Ishikawa (cell line): ENCODE data around the gene POLDIP3.

Experiments
- CEBPB ChIP-seq: IDR thresholded peaks from 2 replicates; pipeline ENCODE4 v1.6.1; 2012
- CREB1 ChIP-seq: IDR thresholded peaks from 2 replicates; pipeline ENCODE4 v1.6.1; 2012; ENCODE audit warnings: low read depth
- EGR1 ChIP-seq: IDR thresholded peaks from 2 replicates; pipeline ENCODE4 v1.6.1; 2012
- EP300 ChIP-seq: IDR thresholded peaks from 2 replicates; pipeline ENCODE4 v1.6.1; 2012; ENCODE audit warnings: borderline replicate concordance
- FOXM1 ChIP-seq: IDR thresholded peaks from 2 replicates; pipeline ENCODE4 v1.6.1; 2012; ENCODE audit warnings: low read depth, borderline replicate concordance
- MAX ChIP-seq: IDR thresholded peaks from 2 replicates; pipeline ENCODE4 v1.6.1; 2012
- NFIC ChIP-seq: IDR thresholded peaks from 2 replicates; pipeline ENCODE4 v1.6.1; 2012
- RAD21 ChIP-seq: IDR thresholded peaks from 2 replicates; pipeline ENCODE4 v1.6.1; 2012; ENCODE audit warnings: low read depth
- REST ChIP-seq: IDR thresholded peaks from 2 replicates; pipeline ENCODE4 v1.6.1; 2012; ENCODE audit warnings: low read depth, mild to moderate bottlenecking
- TAF1 ChIP-seq: IDR thresholded peaks from 2 replicates; pipeline ENCODE4 v1.6.1; 2012; ENCODE audit warnings: low read depth, mild to moderate bottlenecking
- TCF12 ChIP-seq: IDR thresholded peaks from 2 replicates; pipeline ENCODE4 v1.6.1; 2012; ENCODE audit warnings: low read depth
- TEAD4 ChIP-seq: IDR thresholded peaks from 2 replicates; pipeline ENCODE4 v1.6.1; 2012
- USF1 ChIP-seq: IDR thresholded peaks from 2 replicates; pipeline ENCODE4 v1.6.1; 2012
- YY1 ChIP-seq: IDR thresholded peaks from 2 replicates; pipeline ENCODE4 v1.6.1; 2012; ENCODE audit warnings: low read depth
- ZBTB7A ChIP-seq: IDR thresholded peaks from 2 replicates; pipeline ENCODE4 v1.6.1; 2012; ENCODE audit warnings: low read depth

POLDIP3 gene

GRCh38 chr22:42615092-42615859, 593 bp upstream of the POLDIP3 start:
- TF ChIP-seq NFIC: peak; percentile 65
- peak; percentile 72 for TF ChIP-seq EP300
- TF ChIP-seq TAF1: no peak; the same call in 1 of the 2 replicates
- TF ChIP-seq CREB1: 0 out of 2 replicates have a peak, but pooled peaks have one; percentile 20
- TF ChIP-seq ZBTB7A: no peak; the same call in 1 of the 2 replicates
- peak; percentile 44; the same call in 1 of the 2 replicates for TF ChIP-seq EGR1
- TF ChIP-seq MAX: peak; percentile 72
- 0 out of 2 replicates have a peak, but pooled peaks have one; percentile 0 for TF ChIP-seq RAD21
- TF ChIP-seq FOXM1: no peak; the same call in 1 of the 2 replicates
- TF ChIP-seq YY1: peak; percentile 73; the same call in 1 of the 2 replicates
- no peak for TF ChIP-seq REST
- 0 out of 2 replicates have a peak, but pooled peaks have one; percentile 54 for TF ChIP-seq CEBPB
- TF ChIP-seq TEAD4: peak; percentile 73
- peak; percentile 65 for TF ChIP-seq USF1
- peak; percentile 91 for TF ChIP-seq TCF12

- TF ChIP-seq TEAD4 (no peak), TCF12 (no peak), CEBPB (no peak)
These were observed 796 bp downstream of the POLDIP3 start for GRCh38 chr22:42613872-42614301.

GRCh38 chr22:42612336-42612735, 2.3 kb downstream of the POLDIP3 start:
- TF ChIP-seq ZBTB7A: no peak
- no peak for TF ChIP-seq REST
- TF ChIP-seq FOXM1: no peak
- no peak for TF ChIP-seq RAD21
- no peak for TF ChIP-seq NFIC
- TF ChIP-seq EP300: no peak
- TF ChIP-seq YY1: no peak
- no peak for TF ChIP-seq EGR1
- no peak for TF ChIP-seq TAF1
- no peak for TF ChIP-seq MAX
- TF ChIP-seq TCF12: no peak
- no peak for TF ChIP-seq CEBPB
- no peak for TF ChIP-seq TEAD4
- TF ChIP-seq CREB1: no peak
- TF ChIP-seq USF1: no peak

GRCh38 chr22:42611051-42611450, 3.6 kb downstream of the POLDIP3 start:
- no peak for TF ChIP-seq NFIC
- TF ChIP-seq TCF12: no peak
- no peak for TF ChIP-seq RAD21
- no peak for TF ChIP-seq CREB1
- no peak for TF ChIP-seq EP300
- no peak for TF ChIP-seq USF1
- TF ChIP-seq FOXM1: no peak
- no peak for TF ChIP-seq YY1
- no peak for TF ChIP-seq REST
- no peak for TF ChIP-seq MAX
- TF ChIP-seq CEBPB: no peak
- no peak for TF ChIP-seq TAF1
